HG03159 (cell line): ENCODE measurements around the gene GRIN2A.

Experiments
- ATAC-seq: cut with Tn5 transposase; IDR thresholded peaks from one replicate; pipeline ENCODE4 v1.9.1; 2021; ENCODE audit warnings: mild to moderate bottlenecking, moderate library complexity; ENCODE audit not compliant: unreplicated experiment

The GRIN2A gene

DNA sequence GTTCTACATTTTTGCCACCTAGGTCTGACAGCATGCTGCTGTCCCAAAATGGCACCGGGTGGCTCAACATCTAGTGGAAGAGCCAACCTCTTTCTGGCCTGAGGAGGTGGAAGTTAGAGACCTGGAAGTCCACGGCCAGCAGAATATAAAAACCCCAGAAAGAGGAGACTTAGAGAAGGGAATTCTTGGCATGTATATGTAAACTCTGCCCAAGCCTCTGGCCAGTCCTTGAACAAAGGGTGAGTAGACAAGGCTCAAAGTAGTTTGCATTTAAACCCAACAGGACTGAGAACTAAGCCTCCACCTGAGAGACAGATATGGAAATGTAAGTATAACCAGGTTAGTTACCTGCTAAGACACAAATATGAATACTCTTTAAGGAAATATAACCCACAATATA, 210.3 kb downstream of the GRIN2A start:
- no peak for ATAC-seq

GRCh38 chr16:9970796-9971195, 211.4 kb downstream of the GRIN2A start:
- ATAC-seq, result no peak

DNA sequence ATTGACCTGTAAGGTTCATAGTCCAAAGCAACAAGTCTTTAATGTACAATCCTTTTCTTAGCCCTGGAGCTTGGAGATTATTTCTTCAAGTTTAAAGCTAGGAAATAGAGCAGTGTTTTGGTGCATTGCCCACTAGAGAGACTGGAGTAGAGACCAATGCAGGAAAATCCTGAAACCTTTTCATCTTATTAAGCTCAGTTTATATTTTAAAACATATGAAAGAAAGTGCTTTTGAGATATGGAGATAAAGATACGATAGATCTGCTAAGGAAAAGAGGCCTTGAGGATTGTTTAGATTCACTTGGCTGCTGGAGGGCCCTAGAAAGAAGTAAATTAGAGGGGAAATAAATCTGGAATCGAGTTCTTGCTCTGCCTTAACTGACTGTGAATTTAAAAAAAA, 212.0 kb downstream of the GRIN2A start:
- no peak for ATAC-seq

GRCh38 chr16:9969580-9969979, 212.6 kb downstream of the GRIN2A start:
- ATAC-seq, result no peak

DNA sequence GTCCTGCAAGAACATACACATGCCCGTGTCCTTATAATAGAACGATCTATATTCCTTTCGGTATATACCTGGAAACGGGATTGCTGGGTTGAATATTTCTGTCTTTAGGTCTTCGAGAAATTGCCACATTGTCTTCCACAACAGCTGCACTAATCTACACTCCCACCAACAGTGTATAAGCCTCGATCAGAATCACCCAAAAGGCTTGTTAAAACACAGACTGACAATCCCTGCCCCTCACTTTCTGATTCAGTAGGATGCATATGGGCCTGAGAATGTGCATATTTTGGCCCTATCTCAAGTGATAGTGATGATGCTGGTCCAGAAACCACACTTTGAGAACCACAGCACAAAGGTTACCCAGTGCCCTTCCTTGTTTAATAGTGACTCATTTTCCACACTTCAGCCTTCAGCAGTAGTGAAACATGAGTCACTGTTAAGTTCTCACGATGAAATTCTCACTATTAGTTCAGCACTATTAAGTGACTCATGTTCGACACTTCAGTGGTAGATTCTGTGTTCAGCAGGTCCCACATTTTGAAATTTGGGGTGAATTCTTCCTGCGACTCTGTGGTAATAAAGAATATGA, 215.6 kb downstream of the GRIN2A start:
- ATAC-seq, result no peak

DNA sequence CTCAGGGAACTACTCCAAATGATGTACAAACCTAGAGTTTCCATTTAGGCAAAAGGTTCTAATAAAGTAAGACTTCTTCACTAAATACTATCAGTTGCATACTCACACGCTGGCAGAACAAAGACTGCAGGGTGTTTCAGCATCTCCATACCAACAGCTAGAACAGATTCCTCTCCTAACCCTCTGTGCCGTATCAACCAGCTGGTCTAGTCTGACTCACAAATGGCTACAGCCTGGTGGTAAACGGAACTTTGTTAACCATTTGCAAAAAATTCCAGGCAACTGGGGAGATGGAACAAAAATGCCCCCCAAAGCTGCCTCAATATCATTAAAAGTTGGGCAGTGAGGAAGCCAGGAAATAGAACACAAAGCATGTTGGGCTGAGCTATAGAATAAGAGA, 217.1 kb downstream of the GRIN2A start:
- no peak for ATAC-seq

DNA sequence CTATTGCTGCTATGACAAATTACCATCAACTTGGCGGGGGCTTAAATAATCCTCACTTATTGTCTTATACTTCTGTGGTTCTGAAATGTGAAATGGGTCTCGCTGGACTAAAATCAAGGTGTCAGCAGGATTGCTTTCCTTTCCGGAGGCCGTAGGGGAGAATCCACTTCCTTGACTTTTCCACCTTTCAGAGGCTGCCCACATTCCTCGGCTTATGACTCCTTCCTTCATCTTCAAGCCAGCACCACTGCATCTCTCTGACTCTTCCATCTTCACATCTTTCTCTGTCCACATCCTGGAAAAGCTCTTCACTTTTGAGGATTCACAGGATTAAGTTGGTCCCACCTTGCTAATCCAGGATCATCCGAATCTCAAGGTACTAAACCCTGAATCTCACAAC, 217.8 kb downstream of the GRIN2A start:
- no peak for ATAC-seq

- ATAC-seq, result no peak
Measured at GRCh38 chr16:9957433-9957832, 224.8 kb downstream of the GRIN2A start.

- ATAC-seq, result no peak
Measured at GRCh38 chr16:9957002-9957401, 225.2 kb downstream of the GRIN2A start.

DNA sequence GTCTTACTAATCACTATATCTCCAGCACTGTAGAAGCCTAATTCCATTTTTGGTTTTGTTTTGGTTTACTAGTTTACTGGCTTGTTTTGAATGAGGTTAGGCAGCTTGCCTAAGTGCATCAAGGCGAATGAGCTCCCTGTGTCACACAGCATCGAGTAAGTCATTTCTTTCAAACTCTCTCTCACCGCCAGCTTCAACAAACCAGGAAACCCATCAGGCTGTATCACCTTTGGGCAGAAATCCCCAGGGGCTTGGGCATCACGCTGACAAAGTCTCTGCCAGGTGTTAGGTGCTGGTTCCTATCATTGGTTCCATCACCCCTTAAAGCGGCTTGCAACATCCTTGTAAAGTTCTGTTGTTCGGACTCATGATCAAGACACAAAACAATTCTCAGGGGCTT, 226.6 kb downstream of the GRIN2A start:
- no peak for ATAC-seq

- ATAC-seq, result no peak
Measured at GRCh38 chr16:9953908-9954570, 228.2 kb downstream of the GRIN2A start.

- ATAC-seq, result no peak
Measured at GRCh38 chr16:9950658-9951057, 231.6 kb downstream of the GRIN2A start.

DNA sequence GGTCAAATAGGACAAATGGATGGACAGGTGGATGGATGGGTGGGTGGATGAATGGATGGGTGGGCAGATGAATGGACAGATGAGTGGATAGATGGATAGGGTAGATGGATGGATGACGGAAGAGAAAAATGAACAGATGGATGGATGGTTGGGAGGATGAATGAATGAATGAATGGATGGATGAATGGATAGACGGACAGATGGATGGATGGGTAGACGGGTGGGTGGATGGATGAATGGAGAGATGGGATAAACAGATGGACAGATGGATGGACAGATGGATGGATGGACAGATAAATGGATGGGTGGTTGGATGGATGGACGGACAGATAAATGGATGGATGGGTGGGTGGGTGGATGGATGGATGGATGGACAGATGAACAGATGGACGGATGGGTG, 232.8 kb downstream of the GRIN2A start:
- ATAC-seq, result no peak

DNA sequence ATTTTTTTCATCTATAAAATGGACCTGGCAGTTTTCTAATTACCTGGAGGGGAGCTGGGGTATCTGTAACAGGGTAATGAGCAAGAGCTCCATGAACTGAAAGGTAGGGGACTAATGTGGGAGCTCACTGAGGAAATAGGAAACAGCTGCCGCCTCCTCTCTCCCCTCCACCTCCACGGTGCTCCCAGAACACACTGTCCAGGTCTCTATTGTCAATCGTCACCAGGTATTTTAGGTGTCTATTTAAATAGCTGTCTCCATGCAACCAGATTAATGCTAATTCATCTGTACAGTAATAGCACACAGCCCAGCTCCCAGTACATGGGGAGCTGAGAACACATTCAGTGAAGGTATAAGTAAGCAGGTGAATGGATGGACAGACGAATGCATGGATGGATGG, 233.3 kb downstream of the GRIN2A start:
- ATAC-seq, result no peak

- no peak for ATAC-seq
Measured at GRCh38 chr16:9946022-9946720, 236.1 kb downstream of the GRIN2A start.

DNA sequence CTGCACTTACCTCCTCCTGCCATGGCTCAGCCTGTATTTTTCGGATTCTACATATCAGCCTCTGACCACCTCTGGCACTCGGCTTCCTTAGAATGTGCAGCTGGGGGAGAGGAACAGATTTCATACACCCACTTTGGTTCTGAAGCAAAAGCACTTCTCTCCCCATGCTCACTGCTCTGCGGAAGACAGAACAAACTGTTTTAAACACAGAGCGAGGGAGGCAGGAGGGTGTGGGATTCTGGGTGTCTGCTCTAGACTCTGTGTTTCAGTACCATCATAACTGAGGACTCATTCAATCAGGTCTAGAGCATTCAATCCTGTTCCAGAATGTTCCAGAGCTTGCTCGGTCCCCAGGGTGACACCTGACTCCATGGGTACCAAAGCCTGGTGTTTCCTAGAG, 239.1 kb downstream of the GRIN2A start:
- ATAC-seq, result no peak

DNA sequence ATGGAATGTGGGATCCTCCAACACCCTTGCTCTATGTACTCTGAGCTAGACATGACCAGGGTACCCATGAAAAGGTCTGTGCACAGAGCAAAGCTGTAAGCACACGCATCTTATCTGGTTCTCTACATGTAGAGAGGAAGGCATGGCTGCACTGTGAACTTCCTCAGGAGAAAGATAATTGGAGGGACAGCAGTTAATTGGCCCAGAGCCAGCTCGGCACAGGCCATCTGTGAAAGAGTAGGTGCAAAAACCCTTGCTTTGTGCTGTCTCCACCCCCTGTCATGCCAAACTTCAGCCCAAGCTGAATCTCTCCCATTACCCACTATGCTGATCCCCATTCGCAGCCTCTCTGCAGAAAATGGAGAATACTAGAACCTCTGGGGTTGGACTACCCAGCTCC, 241.0 kb downstream of the GRIN2A start:
- ATAC-seq, result no peak

- ATAC-seq, result no peak
Measured at GRCh38 chr16:9934723-9935508, 247.3 kb downstream of the GRIN2A start.

- no peak for ATAC-seq
Measured at GRCh38 chr16:9932919-9933653, 249.1 kb downstream of the GRIN2A start.

GRCh38 chr16:9932000-9932399, 250.2 kb downstream of the GRIN2A start:
- ATAC-seq, result no peak

DNA sequence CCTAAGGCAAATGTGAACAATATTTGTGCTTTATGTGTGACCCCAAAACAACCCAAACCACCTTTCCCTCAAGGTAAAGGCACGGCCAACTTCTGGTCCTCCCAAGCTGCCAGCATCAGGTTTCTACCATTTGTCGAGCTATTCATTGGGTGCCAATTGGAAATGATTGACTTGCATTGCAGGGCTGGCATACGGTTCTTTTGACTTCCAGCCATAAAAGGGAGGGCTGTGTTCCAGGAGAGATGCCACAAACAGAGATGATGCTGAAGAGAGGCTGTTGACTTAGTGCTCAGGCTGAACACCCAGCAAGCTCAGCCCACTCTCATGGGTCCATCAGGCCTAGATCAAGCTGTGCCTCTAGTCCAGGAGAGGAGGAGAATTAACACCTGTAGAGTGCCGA, 252.4 kb downstream of the GRIN2A start:
- no peak for ATAC-seq
